Vagina (tissue), 2 donors: ENCODE measurements around the gene TCF20. TPM values are rescaled to one million over a fixed set of nuclear protein-coding genes. Genes with fewer than 3 reads are reported as not detected.

Experiments used
- DNase-seq, 2 donors: peaks; one replicate each; pipeline ENCODE4 v3.0.0-alpha.2; 2017; ENCODE audit errors: extremely low spot score in 2 of 2
- H3K27ac ChIP-seq: fragments of 200-600 bp; sonication (generic); one replicate; pipeline ENCODE4 v1.5.1; 2019
- H3K27me3 ChIP-seq: fragments of 200-600 bp; sonication (generic); one replicate; pipeline ENCODE4 v1.5.1; 2019
- H3K36me3 ChIP-seq, 2 donors: fragments of 200-600 bp; sonication (generic); one replicate each; pipeline ENCODE4 v1.5.1; 2017 to 2019
- H3K4me1 ChIP-seq: fragments of 200-600 bp; sonication (generic); one replicate; pipeline ENCODE4 v1.5.1; 2019
- H3K4me3 ChIP-seq, 2 donors: fragments of 200-600 bp; sonication (generic); 1 replicate in 1 of 2; 2 replicates in 1 of 2; pipeline ENCODE4 v1.5.1; 2016 to 2019
- H3K9me3 ChIP-seq: fragments of 200-600 bp; sonication (generic); one replicate; pipeline ENCODE4 v1.5.1; 2019
- CTCF ChIP-seq, 3 experiments: fragments of 450-650 bp in 2 of 3; fragments of 200-600 bp in 1 of 3; sonication (generic) in 1 of 3; IDR thresholded peaks; one replicate each; pipeline ENCODE4 v1.5.1; 2017 to 2019; ENCODE audit warnings: antibody characterized with exemption in 3 of 3, mild to moderate bottlenecking in 2 of 3, moderate library complexity in 2 of 3
- POLR2A ChIP-seq, 2 donors: fragments of 450-650 bp; IDR thresholded peaks; one replicate each; pipeline ENCODE4 v1.6.1; 2017; ENCODE audit warnings: antibody characterized with exemption in 2 of 2, mild to moderate bottlenecking in 2 of 2, moderate library complexity in 2 of 2
- POLR2AphosphoS5 ChIP-seq, 2 donors: sonication (generic); formaldehyde crosslinking; IDR thresholded peaks; one replicate each; pipeline ENCODE4 v1.9.0; 2017; ENCODE audit warnings: antibody characterized with exemption in 2 of 2, mild to moderate bottlenecking in 2 of 2, low read depth in 1 of 2; ENCODE audit not compliant: insufficient read depth in 1 of 2
- intact Hi-C: fragments of 100-400 bp; cut with DNase I; formaldehyde crosslinking; loops from one replicate; pipeline ENCODE4 v1.15.1; 2023
- total RNA-seq: library from RNA; depleted of rRNA; stranded (reverse); fragments of >200 nt; gene quantifications from one replicate; pipeline ENCODE4 v1.2.3, GENCODE V29; 2016

The TCF20 gene
- total RNA-seq, 1 donor from 2014 or later, result 30.4 TPM

GRCh38 chr22:42288791-42289190 lies 18.3 kb upstream of the TCF20 start:
- H3K4me3 ChIP-seq, result no peak overlapping the region
- TF ChIP-seq CTCF (IDR thresholded peaks at IDR 0.05), result no peak
- no peak for TF ChIP-seq POLR2AphosphoS5 (IDR thresholded peaks at IDR 0.05; ENCODE audit: insufficient read depth in 1 of 2, low read depth in 1 of 2)
- TF ChIP-seq POLR2A (IDR thresholded peaks at IDR 0.05), result no peak

GRCh38 chr22:42287174-42287890 lies 16.9 kb upstream of the TCF20 start:
- no peak for TF ChIP-seq POLR2A (IDR thresholded peaks at IDR 0.05)
- TF ChIP-seq CTCF (IDR thresholded peaks at IDR 0.05), result no peak
- TF ChIP-seq POLR2AphosphoS5 (IDR thresholded peaks at IDR 0.05; ENCODE audit: insufficient read depth in 1 of 2, low read depth in 1 of 2), result no peak
- Histone ChIP-seq H3K27ac (no peak overlapping the region), H3K36me3 (no peaks in the 10 kb centered on the region), H3K27me3 (no peaks in the 10 kb centered on the region), H3K9me3 (no peaks in the 10 kb centered on the region), H3K4me3 (no peak overlapping the region), H3K4me1 (peaks cover 19% of the 10 kb centered on the region)
- intact Hi-C loops, result no loop called here
- no peak for DNase-seq

More at GRCh38 chr22:42288791-42289190, 18.3 kb upstream of the TCF20 start:
- DNase-seq, result no peak
- no peaks in the 10 kb centered on the region for H3K36me3 ChIP-seq
- no peaks in the 10 kb centered on the region for H3K9me3 ChIP-seq
- intact Hi-C loops, result no loop called here
- H3K27ac ChIP-seq, result no peak overlapping the region
- peaks cover 8% of the 10 kb centered on the region for H3K4me1 ChIP-seq
- no peaks in the 10 kb centered on the region for H3K27me3 ChIP-seq

GRCh38 chr22:42286205-42286604 lies 15.8 kb upstream of the TCF20 start:
- TF ChIP-seq POLR2A (IDR thresholded peaks at IDR 0.05) (no peak), POLR2AphosphoS5 (IDR thresholded peaks at IDR 0.05; ENCODE audit: insufficient read depth in 1 of 2, low read depth in 1 of 2) (no peak), CTCF (IDR thresholded peaks at IDR 0.05) (no peak)
- no peak overlapping the region for H3K27ac ChIP-seq
- intact Hi-C loops, result no loop called here
- peaks cover 22% of the 10 kb centered on the region for H3K4me1 ChIP-seq
- no peak for DNase-seq
- H3K27me3 ChIP-seq, result no peaks in the 10 kb centered on the region
- H3K9me3 ChIP-seq, result no peaks in the 10 kb centered on the region
- no peak overlapping the region for H3K4me3 ChIP-seq
- H3K36me3 ChIP-seq, result no peaks in the 10 kb centered on the region

- H3K36me3 ChIP-seq, result no peaks in the 10 kb centered on the region
- no peak for DNase-seq
- TF ChIP-seq POLR2A (IDR thresholded peaks at IDR 0.05), result no peak
- no peak for TF ChIP-seq CTCF (IDR thresholded peaks at IDR 0.05)
- no peak for TF ChIP-seq POLR2AphosphoS5 (IDR thresholded peaks at IDR 0.05; ENCODE audit: insufficient read depth in 1 of 2, low read depth in 1 of 2)
- H3K4me3 ChIP-seq, result no peak overlapping the region
- H3K4me1 ChIP-seq, result peaks cover 22% of the 10 kb centered on the region
- intact Hi-C loops, result no loop called here
- no peak overlapping the region for H3K27ac ChIP-seq
- H3K9me3 ChIP-seq, result no peaks in the 10 kb centered on the region
- no peaks in the 10 kb centered on the region for H3K27me3 ChIP-seq
These were observed 15.2 kb upstream of the TCF20 start for GRCh38 chr22:42285604-42286003.

- Histone ChIP-seq H3K4me1 (peaks cover 22% of the 10 kb centered on the region), H3K36me3 (no peaks in the 10 kb centered on the region), H3K4me3 (no peak overlapping the region), H3K27me3 (no peaks in the 10 kb centered on the region), H3K27ac (no peak overlapping the region), H3K9me3 (no peaks in the 10 kb centered on the region)
- TF ChIP-seq CTCF (IDR thresholded peaks at IDR 0.05), result no peak
- no peak for TF ChIP-seq POLR2A (IDR thresholded peaks at IDR 0.05)
- TF ChIP-seq POLR2AphosphoS5 (IDR thresholded peaks at IDR 0.05; ENCODE audit: insufficient read depth in 1 of 2, low read depth in 1 of 2), result no peak
- intact Hi-C loops, result no loop called here
- DNase-seq, result no peak
These were observed 14.3 kb upstream of the TCF20 start for GRCh38 chr22:42284643-42285181.
